NCI-H1930 (cell line): ENCODE measurements around the gene TEKT5.
"Not testable (repeated sequence)": the region's sequence is repeated elsewhere in the genome, so short reads cannot be mapped to it uniquely, and the experiment has no call there.

ENCODE experiments used
- DNase-seq, 2 experiments: peaks; one replicate each; lab custom pipeline; 2025; lab: John Stamatoyannopoulos, UW

The TEKT5 gene

GRCh38 chr16:10658943-10659342, 35.8 kb downstream of the TEKT5 start:
- DNase-seq = no peak

- DNase-seq = no peak
Observed at GRCh38 chr16:10657925-10658324, 36.8 kb downstream of the TEKT5 start.

GRCh38 chr16:10656618-10657017, 38.1 kb downstream of the TEKT5 start:
- no peak for DNase-seq

- no peak for DNase-seq
Observed at GRCh38 chr16:10655415-10655977, 39.2 kb downstream of the TEKT5 start.

- no peak for DNase-seq
Observed at GRCh38 chr16:10654592-10655414, 39.9 kb downstream of the TEKT5 start.

GRCh38 chr16:10652730-10653590, 41.8 kb downstream of the TEKT5 start:
- DNase-seq = no peak

GRCh38 chr16:10649098-10649497, 45.6 kb downstream of the TEKT5 start:
- DNase-seq = not testable (repeated sequence)

- DNase-seq = no peak
Observed at GRCh38 chr16:10647721-10648296, 46.9 kb downstream of the TEKT5 start.

GRCh38 chr16:10647264-10647720, 47.4 kb downstream of the TEKT5 start:
- DNase-seq = no peak

- no peak for DNase-seq
Observed at GRCh38 chr16:10646581-10647263, 48.0 kb downstream of the TEKT5 start.

- DNase-seq = no peak
Observed at GRCh38 chr16:10646228-10646580, 48.5 kb downstream of the TEKT5 start.

- no peak for DNase-seq
Observed at GRCh38 chr16:10644092-10644491, 50.6 kb downstream of the TEKT5 start.

- DNase-seq = no peak
Observed at GRCh38 chr16:10642964-10643363, 51.8 kb downstream of the TEKT5 start.

- DNase-seq = no peak
Observed at GRCh38 chr16:10641953-10642949, 52.5 kb downstream of the TEKT5 start.

- no peak for DNase-seq
Observed at GRCh38 chr16:10641555-10641952, 53.2 kb downstream of the TEKT5 start.

- no peak for DNase-seq
Observed at GRCh38 chr16:10640934-10641333, 53.8 kb downstream of the TEKT5 start.

- DNase-seq = no peak
Observed at GRCh38 chr16:10638101-10638500, 56.6 kb downstream of the TEKT5 start.

GRCh38 chr16:10637337-10638037, 57.2 kb downstream of the TEKT5 start:
- DNase-seq = no peak

- DNase-seq = no peak
Observed at GRCh38 chr16:10635365-10636021, 59.2 kb downstream of the TEKT5 start.
